GM20000 (cell line): ENCODE data around the gene SH3RF3.

Experiments used
- DNase-seq: peaks from one replicate; pipeline ENCODE4 v3.0.0; 2012; ENCODE audit warnings: low spot score
- TF ChIP-seq, protein P1 (sequence below): IDR thresholded peaks from 2 replicates; pipeline ENCODE4 v1.5.1; 2012; ENCODE audit warnings: mild to moderate bottlenecking, control low read depth; ENCODE audit errors: extremely low read depth, missing control alignments

The SH3RF3 gene

DNA sequence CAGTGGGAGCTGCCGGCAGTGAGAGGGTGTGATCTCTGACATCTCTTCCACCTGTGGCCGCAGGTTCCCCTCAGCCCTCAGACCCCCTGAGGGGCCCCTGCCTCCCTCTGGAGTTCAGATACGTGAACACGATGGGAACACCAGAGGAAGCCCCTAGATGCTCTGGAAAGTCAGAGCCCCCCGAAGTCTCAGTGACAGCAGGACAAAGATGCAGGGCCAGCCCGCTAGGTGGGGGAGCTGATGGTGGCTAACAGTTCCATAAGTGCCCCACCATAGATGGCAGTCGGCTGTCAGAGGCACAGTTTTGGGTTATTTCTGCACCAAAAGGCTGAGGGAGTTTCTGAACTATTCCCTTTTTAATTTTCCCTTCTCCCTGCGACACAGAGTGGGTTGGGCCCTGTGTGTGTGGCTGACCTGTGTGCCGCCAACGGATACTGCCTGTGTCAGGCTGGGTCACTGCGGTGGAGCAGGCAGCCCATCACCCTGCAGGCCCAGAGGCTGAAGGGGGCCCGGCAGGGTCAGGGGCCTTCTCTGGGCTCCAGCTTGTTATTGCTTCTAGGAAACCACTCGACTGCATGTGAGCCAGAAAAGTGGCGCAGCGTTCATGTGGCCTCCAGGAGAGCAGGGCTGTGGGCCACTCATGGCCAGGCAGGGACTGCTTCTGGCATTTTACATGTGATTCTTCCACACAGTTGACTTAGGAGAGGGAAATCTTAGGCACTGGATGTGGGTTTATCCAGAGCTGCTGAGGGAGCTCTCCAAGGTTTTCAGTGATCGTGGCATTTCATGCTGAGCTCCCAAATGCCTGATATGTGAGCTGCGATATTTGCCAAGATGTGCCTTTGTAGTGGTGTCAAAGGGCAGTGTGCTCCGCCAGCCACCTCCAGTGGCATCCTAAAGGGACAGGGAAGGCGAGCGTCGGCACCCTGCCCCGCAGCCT lies 225.1 kb downstream of the SH3RF3 start:
- no peak for DNase-seq
- TF ChIP-seq, protein P1, sequence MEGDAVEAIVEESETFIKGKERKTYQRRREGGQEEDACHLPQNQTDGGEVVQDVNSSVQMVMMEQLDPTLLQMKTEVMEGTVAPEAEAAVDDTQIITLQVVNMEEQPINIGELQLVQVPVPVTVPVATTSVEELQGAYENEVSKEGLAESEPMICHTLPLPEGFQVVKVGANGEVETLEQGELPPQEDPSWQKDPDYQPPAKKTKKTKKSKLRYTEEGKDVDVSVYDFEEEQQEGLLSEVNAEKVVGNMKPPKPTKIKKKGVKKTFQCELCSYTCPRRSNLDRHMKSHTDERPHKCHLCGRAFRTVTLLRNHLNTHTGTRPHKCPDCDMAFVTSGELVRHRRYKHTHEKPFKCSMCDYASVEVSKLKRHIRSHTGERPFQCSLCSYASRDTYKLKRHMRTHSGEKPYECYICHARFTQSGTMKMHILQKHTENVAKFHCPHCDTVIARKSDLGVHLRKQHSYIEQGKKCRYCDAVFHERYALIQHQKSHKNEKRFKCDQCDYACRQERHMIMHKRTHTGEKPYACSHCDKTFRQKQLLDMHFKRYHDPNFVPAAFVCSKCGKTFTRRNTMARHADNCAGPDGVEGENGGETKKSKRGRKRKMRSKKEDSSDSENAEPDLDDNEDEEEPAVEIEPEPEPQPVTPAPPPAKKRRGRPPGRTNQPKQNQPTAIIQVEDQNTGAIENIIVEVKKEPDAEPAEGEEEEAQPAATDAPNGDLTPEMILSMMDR: no peak

DNA sequence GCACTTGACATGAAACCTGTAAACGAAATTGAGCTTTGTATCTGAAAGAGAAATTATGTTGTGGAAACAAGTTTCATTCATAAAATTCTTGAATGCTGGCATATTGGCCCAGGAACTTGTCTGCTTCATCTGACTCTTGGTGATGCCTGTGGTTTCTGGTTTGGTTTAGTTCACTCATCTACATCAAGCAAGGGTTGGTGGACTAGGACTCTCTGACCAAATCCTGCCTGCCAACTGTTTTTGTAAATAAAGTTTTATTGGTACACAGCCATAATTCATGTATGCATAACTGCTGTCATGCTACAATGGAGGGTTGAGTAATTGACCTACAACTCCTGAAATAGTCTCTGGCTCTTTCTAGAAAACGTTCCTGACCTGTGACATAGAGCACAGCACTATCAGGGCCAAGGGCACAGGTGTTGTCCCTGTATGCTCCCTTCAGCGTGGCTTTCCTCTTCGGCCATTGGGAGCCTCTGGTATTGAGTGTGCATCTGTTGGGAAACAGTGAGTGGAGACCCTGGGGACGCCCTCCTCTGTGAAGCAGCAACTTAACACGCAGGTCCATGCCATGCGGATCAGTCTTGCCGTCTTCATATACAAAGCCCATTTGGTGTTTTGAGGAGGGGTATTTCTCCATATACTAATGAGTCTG lies 226.3 kb downstream of the SH3RF3 start:
- TF ChIP-seq, protein P1: no peak
- DNase-seq: no peak

DNA sequence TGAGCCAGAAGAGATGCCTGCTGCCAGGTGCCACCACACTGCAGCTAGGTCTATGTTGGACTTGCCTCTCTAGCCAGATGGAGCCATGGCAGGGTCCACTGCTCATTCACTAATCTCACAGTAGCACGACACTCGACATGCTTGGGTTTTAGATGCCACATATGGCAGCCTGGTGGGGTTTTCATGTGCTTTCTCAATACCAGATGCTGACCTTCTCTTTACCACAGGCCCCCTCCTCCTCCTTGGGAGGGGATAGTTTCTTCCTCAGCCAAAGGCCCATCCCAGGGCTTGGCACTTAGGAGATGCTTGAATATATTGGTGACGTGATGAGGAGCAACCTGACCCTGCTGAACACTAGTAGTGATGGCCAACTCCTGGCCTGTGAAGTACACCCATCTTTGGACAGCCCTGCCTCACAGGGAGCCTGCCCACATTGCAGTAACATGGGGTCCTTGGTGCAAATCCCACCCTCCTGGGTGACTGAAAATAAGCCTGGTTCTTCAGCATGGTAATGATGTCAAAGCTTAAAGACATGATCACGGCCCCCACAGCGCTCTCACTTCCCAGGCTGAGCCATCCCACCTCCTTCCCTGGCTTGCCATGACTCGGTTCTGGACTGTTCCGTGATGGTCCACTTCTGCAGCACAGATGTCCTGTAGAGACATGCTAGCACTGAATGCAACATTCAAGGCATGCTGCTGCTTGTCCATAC lies 227.5 kb downstream of the SH3RF3 start:
- DNase-seq: no peak
- TF ChIP-seq, protein P1: no peak

DNA sequence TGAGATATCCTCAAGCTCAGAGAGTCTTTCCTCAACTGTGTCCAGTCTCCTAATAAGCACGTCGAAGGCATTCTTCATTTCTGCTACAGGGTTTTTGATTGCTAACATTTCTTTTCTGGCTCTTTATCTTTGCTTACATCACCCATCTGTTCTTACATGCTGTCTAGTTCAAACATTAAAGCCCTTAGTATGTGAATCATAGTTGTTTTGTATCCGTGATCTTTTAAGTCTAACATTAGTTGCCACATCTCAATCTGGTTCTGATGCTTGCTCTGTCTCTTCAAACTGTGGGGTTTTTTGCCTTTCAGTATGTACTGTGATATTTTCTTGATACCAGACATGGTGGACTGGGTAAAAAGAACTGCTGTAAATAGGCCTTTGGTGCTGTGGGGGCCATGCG lies 235.2 kb downstream of the SH3RF3 start:
- TF ChIP-seq, protein P1: no peak
- no peak for DNase-seq

DNA sequence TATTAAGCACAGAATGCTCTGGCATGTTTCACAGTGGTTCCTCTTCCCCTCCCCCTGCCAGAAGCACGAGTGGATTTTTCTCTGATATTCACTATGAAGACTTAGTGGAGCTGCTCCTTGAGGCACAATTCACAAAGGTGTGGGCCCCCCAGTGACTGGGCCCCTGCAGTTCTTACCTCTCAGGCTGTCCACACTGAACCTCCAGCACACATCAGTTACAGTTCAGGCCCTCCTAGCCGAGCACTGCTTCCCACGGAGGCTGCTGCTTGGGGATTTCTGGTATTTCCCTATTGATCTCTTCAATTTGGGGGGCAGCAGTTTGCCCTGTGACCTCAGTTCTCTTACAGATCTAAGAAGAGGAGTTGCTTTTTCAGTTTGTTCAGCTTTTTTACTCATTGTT lies 236.1 kb downstream of the SH3RF3 start:
- no peak for DNase-seq
- TF ChIP-seq, protein P1: no peak

DNA sequence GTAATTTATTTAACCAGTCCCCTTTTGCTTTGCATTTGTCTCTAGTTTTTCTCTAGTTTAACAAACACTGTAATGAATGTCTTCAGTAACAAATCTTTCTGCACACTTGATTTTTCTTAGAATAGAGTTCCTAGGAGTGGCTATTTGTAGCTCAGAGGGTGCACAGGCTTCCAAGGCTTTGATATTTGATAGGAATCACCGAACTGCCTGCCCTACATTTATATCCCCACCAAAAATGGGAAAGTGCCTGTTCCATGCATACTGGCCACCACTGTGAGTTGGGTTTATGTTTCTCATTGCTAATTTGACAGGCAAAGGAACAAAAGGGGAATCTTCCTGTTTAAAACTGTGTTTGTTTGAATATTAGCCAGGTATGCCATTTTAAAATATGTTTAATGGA lies 238.7 kb downstream of the SH3RF3 start:
- TF ChIP-seq, protein P1: no peak
- DNase-seq: no peak

DNA sequence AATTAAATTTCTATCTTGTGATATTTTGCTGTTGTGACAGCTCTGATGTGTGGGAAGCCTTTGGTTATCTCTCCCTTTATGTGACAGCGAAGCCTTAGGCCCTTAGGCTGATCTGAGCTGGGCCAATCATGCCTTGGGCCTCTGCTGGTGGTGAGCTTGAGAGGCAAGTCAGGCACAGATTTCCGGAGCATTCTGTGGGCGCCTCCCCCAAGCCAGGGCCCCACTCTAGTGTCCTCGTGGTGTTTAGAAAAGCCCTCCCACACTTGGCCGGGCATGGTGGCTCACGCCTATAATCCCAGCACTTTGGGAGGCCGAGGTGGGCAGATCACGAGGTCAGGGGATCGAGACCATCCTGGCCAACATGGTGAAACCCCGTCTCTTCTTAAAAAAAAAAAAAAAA lies 239.8 kb downstream of the SH3RF3 start:
- TF ChIP-seq, protein P1: no peak
- no peak for DNase-seq
